Neutrophil (primary cell): ENCODE data around the gene PIK3CB.
"Not testable (repeated sequence)": the region's sequence is repeated elsewhere in the genome, so short reads cannot be mapped to it uniquely, and the experiment has no call there.

Source experiments
- H3K27ac ChIP-seq: fragments of 200-600 bp; sonication (generic); 2 replicates; pipeline ENCODE4 v1.5.1; 2016; ENCODE audit warnings: mild to moderate bottlenecking, moderate library complexity
- H3K27me3 ChIP-seq: fragments of 200-600 bp; sonication (generic); 2 replicates; pipeline ENCODE4 v1.6.0; 2016; ENCODE audit warnings: mild to moderate bottlenecking
- H3K36me3 ChIP-seq: fragments of 200-600 bp; sonication (generic); 2 replicates; pipeline ENCODE4 v1.5.1; 2017
- H3K4me1 ChIP-seq, 2 experiments: fragments of 200-600 bp in 1 of 2; sonication (generic) in 1 of 2; 1 replicate in 1 of 2; 2 replicates in 1 of 2; pipeline versions ENCODE4 v1.5.1 to v1.6.1; 2013 to 2016; ENCODE audit warnings: low read depth in 1 of 2, low read length in 1 of 2, mild to moderate bottlenecking in 1 of 2, moderate library complexity in 1 of 2; ENCODE audit not compliant: control insufficient read depth in 1 of 2, insufficient read depth in 1 of 2
- H3K4me3 ChIP-seq, 2 experiments: fragments of 200-600 bp in 1 of 2; sonication (generic) in 1 of 2; 1 replicate in 1 of 2; 2 replicates in 1 of 2; pipeline ENCODE4 v1.5.1; 2013 to 2016; ENCODE audit warnings: low read depth in 1 of 2, low read length in 1 of 2, mild to moderate bottlenecking in 1 of 2, moderate library complexity in 1 of 2
- H3K9me3 ChIP-seq: fragments of 200-600 bp; sonication (generic); 2 replicates; pipeline ENCODE4 v1.5.1; 2016
- TF ChIP-seq, protein P1 (sequence below): fragments of 200-600 bp; sonication (generic); IDR thresholded peaks from 2 replicates; pipeline ENCODE4 v1.5.1; 2016; ENCODE audit warnings: antibody characterized with exemption

Gene PIK3CB

DNA sequence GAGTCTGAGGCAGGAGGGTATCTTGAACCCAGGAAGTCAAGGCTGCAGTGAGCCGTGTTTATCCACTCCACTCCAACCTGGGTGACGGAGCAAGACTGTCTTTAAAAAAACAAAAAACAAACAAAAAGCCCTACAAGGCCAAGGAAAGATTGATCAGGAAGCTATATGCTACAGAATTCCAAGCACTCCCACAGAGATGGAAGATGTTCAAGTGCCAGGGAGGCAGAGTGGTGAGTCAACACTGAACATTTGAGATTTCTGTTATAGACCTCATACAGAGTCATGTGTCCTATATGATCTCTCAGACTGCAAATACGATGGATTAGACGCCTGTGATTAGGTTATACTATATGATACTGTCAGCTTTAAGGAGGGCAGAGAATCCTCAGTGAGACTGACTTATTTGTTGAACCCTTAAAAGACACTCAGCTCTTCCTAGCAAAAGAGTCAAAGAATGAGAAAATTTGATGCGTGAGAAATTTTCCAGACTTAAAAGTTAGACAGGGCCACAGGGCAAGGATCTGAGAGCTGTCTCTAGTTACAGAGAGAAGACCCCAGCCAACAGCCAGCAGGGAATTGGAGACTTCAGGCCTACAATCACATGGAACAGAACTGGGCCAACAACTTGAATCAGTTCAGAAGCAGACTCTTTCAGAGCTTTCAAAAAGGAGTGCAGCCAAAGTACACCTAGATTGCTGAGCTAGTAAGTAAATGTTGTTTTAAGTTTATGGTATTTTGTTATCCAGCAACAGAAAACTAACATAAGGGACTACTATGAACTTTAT lies 107.6 kb downstream of the PIK3CB start:
- peak overlapping the region; percentile 38 for H3K27ac ChIP-seq
- TF ChIP-seq, protein P1, sequence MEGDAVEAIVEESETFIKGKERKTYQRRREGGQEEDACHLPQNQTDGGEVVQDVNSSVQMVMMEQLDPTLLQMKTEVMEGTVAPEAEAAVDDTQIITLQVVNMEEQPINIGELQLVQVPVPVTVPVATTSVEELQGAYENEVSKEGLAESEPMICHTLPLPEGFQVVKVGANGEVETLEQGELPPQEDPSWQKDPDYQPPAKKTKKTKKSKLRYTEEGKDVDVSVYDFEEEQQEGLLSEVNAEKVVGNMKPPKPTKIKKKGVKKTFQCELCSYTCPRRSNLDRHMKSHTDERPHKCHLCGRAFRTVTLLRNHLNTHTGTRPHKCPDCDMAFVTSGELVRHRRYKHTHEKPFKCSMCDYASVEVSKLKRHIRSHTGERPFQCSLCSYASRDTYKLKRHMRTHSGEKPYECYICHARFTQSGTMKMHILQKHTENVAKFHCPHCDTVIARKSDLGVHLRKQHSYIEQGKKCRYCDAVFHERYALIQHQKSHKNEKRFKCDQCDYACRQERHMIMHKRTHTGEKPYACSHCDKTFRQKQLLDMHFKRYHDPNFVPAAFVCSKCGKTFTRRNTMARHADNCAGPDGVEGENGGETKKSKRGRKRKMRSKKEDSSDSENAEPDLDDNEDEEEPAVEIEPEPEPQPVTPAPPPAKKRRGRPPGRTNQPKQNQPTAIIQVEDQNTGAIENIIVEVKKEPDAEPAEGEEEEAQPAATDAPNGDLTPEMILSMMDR = no peak
- no peaks in the 10 kb centered on the region for H3K27me3 ChIP-seq
- peaks cover 17% of the 10 kb centered on the region for H3K36me3 ChIP-seq
- peaks cover 0 to 11% of the 10 kb centered on the region in 2 experiments for H3K4me1 ChIP-seq
- H3K9me3 ChIP-seq = no peaks in the 10 kb centered on the region
- no peak overlapping the region for H3K4me3 ChIP-seq

DNA sequence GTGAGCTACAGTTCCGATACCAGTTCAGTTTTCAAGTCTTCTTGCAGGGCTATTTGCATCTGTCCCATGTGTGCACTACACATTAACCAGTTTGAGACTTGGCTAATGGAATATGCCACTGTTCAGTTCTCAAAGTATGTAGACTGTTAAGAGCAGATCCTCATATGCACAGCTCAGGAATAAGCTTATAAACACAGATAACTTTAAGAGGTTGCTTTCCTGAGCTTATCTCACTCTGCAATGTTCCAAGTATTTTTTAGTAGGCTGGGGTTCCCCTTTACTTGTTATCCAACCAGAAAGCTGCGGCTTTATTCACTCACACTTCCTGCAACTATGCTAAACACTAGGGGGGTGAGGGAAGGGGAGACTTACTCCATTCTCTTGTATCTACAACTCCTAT lies 108.7 kb downstream of the PIK3CB start:
- H3K27ac ChIP-seq = peak overlapping the region; percentile 38
- H3K36me3 ChIP-seq = peaks cover 16% of the 10 kb centered on the region
- H3K4me3 ChIP-seq, H3K9me3 ChIP-seq, H3K27me3 ChIP-seq: not testable (repeated sequence)
- peaks cover 0 to 11% of the 10 kb centered on the region in 2 experiments for H3K4me1 ChIP-seq

DNA sequence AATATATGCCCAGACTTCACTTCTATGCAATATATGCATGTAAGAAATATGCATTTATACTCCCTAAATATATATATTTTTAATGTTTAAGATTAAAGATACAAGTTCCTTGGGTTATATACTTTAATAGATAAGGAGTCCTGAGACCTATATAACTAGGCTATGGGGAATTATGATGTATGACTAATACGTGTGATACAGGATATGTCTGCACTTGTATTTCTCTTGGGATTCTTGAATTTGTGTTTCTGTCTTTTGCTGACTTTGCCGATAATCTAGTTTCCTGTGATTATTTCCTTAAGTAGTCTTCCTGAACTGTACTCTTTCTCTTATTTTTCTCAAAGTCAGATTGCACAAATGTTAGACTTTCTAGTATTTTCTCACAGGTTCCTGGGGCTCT lies 109.6 kb downstream of the PIK3CB start:
- Histone ChIP-seq H3K36me3 (peaks cover 16% of the 10 kb centered on the region), H3K27me3 (no peaks in the 10 kb centered on the region), H3K27ac (no peak overlapping the region), H3K9me3 (no peaks in the 10 kb centered on the region), H3K4me1 (peaks cover 0 to 11% of the 10 kb centered on the region in 2 experiments), H3K4me3 (no peak overlapping the region)
- TF ChIP-seq, protein P1 = no peak

DNA sequence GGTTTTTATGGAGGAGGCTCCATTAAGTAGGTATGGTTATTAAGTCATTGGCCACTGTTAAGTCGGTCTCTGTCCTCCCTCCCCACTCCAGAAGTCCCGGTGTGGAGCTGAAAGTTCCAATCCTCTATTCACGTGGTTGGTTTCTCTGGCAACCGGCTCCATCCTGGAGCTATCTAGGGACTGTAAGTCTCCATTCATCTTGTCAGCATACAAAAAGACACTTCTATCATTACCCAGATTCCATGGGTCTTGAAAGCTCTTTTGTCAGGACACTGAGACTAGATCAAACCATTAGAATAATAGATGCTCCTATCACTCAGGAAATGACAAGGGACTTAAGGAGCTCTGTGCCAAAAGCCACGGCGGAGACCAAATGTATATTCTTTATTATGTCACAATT lies 110.3 kb downstream of the PIK3CB start:
- Histone ChIP-seq H3K4me3 (no peak overlapping the region), H3K27ac (no peak overlapping the region), H3K36me3 (peaks cover 16% of the 10 kb centered on the region)

DNA sequence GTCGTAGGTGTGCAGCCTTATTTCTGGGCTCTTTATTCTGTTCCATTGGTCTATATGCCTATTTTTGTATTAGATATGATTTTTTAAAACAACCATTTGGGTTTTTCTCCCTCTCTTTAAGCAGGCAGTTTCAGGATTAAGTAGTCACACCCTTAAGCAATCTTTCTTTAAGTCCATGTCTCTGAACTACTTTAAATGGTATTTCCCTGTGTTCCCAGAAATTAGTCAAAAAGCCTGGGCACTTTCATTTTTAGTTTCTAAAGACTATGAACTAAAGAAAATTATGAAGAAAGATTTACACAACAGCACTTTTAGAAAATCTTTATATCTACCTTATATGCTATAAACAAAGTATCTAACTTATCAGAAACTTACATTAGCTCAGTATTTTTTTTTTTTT lies 115.9 kb downstream of the PIK3CB start:
- peaks cover 8% of the 10 kb centered on the region for H3K36me3 ChIP-seq
- no peak overlapping the region for H3K27ac ChIP-seq
- no peaks in the 10 kb centered on the region for H3K9me3 ChIP-seq
- H3K27me3 ChIP-seq = no peaks in the 10 kb centered on the region
- H3K4me3 ChIP-seq = no peak overlapping the region
- no peaks in the 10 kb centered on the region for H3K4me1 ChIP-seq
- TF ChIP-seq, protein P1 = no peak

More for the DNA sequence above, 110.3 kb downstream of the PIK3CB start:
- H3K27me3 ChIP-seq = no peaks in the 10 kb centered on the region
- TF ChIP-seq, protein P1 = no peak
- H3K9me3 ChIP-seq = no peaks in the 10 kb centered on the region
- H3K4me1 ChIP-seq = peaks cover 0 to 11% of the 10 kb centered on the region in 2 experiments

DNA sequence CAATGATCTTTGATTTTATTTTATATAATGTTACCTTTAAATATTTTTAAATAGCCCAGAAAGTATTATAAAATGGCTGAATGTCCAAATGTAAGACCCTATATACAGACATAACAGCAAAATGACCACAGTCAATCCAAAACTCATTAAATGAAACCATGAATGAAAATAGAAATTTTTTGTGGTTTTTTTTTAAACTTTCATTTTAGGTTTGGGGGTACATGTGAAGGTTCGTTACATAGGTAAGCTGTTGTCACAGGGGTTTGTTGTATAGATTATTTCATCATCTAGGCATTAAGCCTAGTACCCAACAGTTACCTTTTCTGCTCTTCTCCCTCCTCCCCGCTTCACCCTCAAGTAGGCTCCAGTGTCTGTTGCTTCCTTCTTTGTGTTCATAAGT lies 117.4 kb downstream of the PIK3CB start:
- no peaks in the 10 kb centered on the region for H3K9me3 ChIP-seq
- no peak overlapping the region for H3K4me3 ChIP-seq
- H3K4me1 ChIP-seq = no peaks in the 10 kb centered on the region
- H3K27ac ChIP-seq = no peak overlapping the region
- peaks cover 11% of the 10 kb centered on the region for H3K36me3 ChIP-seq
- TF ChIP-seq, protein P1 = no peak
- no peaks in the 10 kb centered on the region for H3K27me3 ChIP-seq
